Kidney epithelial cell (primary cell): ENCODE data around the gene EIF2AK3. TPM values are rescaled to one million over a fixed set of nuclear protein-coding genes. Genes with fewer than 3 reads are reported as not detected.

ENCODE experiments used
- DNase-seq: peaks from one replicate; pipeline ENCODE4 v3.0.0-alpha.2; 2010; ENCODE audit warnings: low read depth
- H3K27me3 ChIP-seq: 2 replicates; pipeline ENCODE4 v1.6.0; 2011; ENCODE audit warnings: low read length; ENCODE audit not compliant: control insufficient read depth, insufficient read depth
- H3K36me3 ChIP-seq: 2 replicates; pipeline ENCODE4 v1.5.1; 2011; ENCODE audit warnings: low read length; ENCODE audit not compliant: control insufficient read depth, insufficient read depth
- H3K4me3 ChIP-seq: 2 replicates; pipeline ENCODE4 v1.5.1; 2011; ENCODE audit warnings: low read depth, mild to moderate bottlenecking, control low read depth, low read length
- CTCF ChIP-seq: IDR thresholded peaks from 2 replicates; pipeline ENCODE4 v1.5.1; 2011; ENCODE audit warnings: mild to moderate bottlenecking, moderate library complexity, low read length, control low read depth, inconsistent platforms; ENCODE audit not compliant: insufficient read depth, poor library complexity, severe bottlenecking
- total RNA-seq: library from RNA; depleted of rRNA; stranded (reverse); fragments of >200 nt; gene quantifications from 2 replicates; pipeline ENCODE4 v1.2.3, GENCODE V29; 2015

The EIF2AK3 gene
- total RNA-seq, 1 donor from 2014 or later = 11.9 TPM

- DNase-seq = no peak
- TF ChIP-seq CTCF = no peak
- Histone ChIP-seq H3K27me3 (no peaks in the 10 kb centered on the region), H3K36me3 (no peaks in the 10 kb centered on the region), H3K4me3 (no peak overlapping the region)
Observed at GRCh38 chr2:88613921-88614320, 13.3 kb downstream of the EIF2AK3 start.

- Histone ChIP-seq H3K36me3 (no peaks in the 10 kb centered on the region), H3K4me3 (no peak overlapping the region), H3K27me3 (no peaks in the 10 kb centered on the region)
- no peak for TF ChIP-seq CTCF
- no peak for DNase-seq
Observed at GRCh38 chr2:88608184-88608583, 19.1 kb downstream of the EIF2AK3 start.

GRCh38 chr2:88607416-88607815 lies 19.8 kb downstream of the EIF2AK3 start:
- Histone ChIP-seq H3K27me3 (no peaks in the 10 kb centered on the region), H3K4me3 (no peak overlapping the region), H3K36me3 (no peaks in the 10 kb centered on the region)
- DNase-seq = no peak
- TF ChIP-seq CTCF = no peak

GRCh38 chr2:88606371-88607030 lies 20.8 kb downstream of the EIF2AK3 start:
- no peak for TF ChIP-seq CTCF

GRCh38 chr2:88603146-88603545 lies 24.1 kb downstream of the EIF2AK3 start:
- Histone ChIP-seq H3K36me3 (no peaks in the 10 kb centered on the region), H3K27me3 (no peaks in the 10 kb centered on the region), H3K4me3 (no peak overlapping the region)
- TF ChIP-seq CTCF = no peak
- DNase-seq = no peak

More at GRCh38 chr2:88606371-88607030, 20.8 kb downstream of the EIF2AK3 start:
- H3K4me3 ChIP-seq = no peak overlapping the region
- H3K27me3 ChIP-seq = no peaks in the 10 kb centered on the region
- H3K36me3 ChIP-seq = no peaks in the 10 kb centered on the region
- DNase-seq = no peak

- Histone ChIP-seq H3K27me3 (no peaks in the 10 kb centered on the region), H3K36me3 (no peaks in the 10 kb centered on the region), H3K4me3 (no peak overlapping the region)
- no peak for TF ChIP-seq CTCF
- DNase-seq = no peak
Observed at GRCh38 chr2:88602022-88602421, 25.2 kb downstream of the EIF2AK3 start.
